Activated CD4-positive, alpha-beta T cell treated with anti-CD3 and anti-CD28 coated beads for 4 hours (primary cell): ENCODE data around the gene OSTC.

Source experiments
- DNase-seq, 2 donors: peaks; one replicate each; pipeline ENCODE4 v3.0.0-alpha.2; 2020

The OSTC gene

GRCh38 chr4:108717386-108717785 lies 67.0 kb downstream of the OSTC start:
- DNase-seq, result no peak
